ENCODE data around the gene LYPD6B.

Gene LYPD6B

GRCh38 chr2:149112068-149112467, 73.6 kb downstream of the LYPD6B start:
- no peak for DNase-seq (ENCODE audit: low read depth in 2 of 2)

DNA sequence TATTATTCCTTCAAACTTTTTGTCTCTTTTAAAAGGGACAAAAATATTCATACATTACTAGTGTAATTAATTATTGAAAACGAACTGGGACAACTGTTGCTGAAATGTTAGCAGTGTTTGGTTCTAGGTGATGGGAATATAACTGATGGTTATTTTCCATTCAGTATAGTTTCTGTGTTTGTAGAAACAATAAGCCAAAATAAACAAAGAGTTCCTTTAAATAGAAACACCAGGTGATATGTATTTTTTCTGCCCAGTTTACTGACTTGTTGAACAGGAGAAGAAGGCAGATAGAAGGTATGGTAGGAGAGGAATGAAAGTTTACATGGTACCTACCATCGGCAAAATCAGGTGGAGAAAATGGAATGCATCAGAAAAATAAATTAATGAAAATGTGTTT, 74.2 kb downstream of the LYPD6B start:
- no peak for DNase-seq (ENCODE audit: low read depth in 2 of 2)

- no peak for DNase-seq (ENCODE audit: low read depth in 2 of 2)
Measured at GRCh38 chr2:149115781-149116180, 77.3 kb downstream of the LYPD6B start.

- DNase-seq (ENCODE audit: low read depth in 2 of 2) = no peak
Measured at GRCh38 chr2:149119368-149119767, 80.9 kb downstream of the LYPD6B start.

GRCh38 chr2:149122516-149122915, 84.0 kb downstream of the LYPD6B start:
- no peak for DNase-seq (ENCODE audit: low read depth in 2 of 2)

DNA sequence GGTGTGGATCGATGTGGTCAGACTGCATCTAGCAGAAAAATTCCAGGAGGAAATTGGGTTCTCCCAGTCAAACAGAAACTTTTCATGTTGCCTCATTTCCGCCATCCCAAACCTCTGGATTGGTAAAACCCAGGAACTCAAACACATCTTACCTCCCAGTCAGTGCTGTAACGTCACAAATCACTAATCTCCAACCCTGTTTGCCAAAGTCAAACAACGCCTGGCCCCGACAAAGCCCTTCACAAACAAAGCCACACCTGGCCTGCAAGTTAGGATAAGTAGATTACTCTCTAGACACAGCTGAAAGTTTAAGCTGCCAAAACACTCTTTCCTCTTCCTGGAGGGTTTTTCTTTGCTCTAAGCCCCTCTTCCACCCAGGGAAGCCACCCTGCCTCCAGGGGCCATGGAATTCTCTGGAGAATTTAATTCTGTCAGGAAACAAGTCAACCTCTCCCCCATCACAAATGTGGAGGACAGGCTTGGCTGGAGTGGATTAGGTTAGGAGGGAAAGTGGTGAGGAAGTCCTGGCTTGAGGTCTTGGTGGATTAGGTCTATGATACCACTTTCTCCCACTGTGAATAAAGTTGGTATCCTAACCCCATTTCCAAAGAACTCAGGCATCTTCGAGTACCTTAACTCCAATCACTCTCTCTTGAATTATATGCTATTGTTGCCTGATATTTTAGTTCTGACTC, 86.7 kb downstream of the LYPD6B start:
- no peak for DNase-seq (ENCODE audit: low read depth in 2 of 2)

DNA sequence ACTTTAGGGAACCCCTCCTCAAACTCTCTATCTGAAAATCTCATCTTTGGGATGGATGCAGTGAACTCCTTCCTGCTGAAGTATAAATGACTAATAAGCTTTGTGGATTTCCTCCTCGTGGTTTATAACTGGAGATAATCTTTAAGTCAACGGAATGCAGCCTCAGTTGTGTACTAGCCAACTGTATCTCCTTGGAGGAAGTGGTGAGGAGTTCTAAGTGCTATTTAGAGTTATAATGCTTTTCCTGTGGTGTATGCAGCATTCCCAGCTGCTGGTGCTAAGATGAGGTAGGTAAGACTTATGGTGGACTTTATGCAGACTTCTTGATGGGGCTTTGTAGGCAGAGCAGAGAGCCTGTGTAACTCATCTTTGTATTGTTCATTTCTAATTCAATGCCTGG, 90.9 kb downstream of the LYPD6B start:
- no peak for DNase-seq (ENCODE audit: low read depth in 2 of 2)

DNA sequence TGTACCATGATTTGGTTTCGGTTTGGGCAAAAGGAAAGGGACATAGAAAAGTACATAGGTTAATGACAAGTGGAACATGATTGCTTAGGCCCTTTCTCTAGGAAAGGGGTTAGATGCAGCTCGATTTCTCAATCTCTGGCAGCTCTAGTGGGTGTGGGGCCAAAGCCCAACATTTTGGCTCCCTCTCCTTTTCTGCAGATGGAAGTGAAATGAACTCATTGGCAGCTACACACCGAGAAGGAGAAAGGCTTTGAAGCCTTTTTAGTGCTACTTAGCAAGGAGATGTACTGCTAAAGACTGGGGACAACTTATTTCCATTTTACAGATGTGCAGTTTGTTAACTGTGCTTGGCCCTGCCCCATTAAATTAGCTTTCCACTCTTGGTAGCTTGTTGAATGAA, 93.8 kb downstream of the LYPD6B start:
- no peak for DNase-seq (ENCODE audit: low read depth in 2 of 2)

GRCh38 chr2:149132901-149133300, 94.4 kb downstream of the LYPD6B start:
- no peak for DNase-seq (ENCODE audit: low read depth in 2 of 2)

DNA sequence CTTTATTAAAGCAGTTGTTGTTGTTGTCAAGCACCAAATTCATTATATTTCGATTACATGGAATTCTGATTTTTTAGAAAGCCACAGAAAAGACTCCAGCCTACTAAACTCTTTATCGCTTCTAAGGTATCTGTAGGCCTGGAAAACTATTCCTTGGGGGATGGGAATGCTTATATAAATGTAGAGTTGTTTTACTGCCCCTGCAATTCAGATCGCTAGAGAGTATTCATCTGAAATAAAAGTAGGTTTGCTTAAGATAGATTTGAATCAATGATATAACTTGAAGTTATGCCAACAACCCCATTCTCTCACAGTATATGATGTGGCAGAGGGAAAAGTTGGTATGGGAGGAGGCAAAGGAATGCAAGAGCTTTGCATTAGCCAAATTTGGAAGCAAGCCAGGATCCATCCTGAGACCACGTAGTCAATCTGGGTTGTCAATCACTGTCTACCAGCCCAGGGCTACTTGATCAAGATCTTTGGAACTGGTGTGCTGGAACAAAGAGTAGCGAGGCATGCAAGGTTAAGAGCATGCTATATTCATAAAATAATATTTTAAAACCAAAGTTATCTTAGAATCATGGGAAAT, 95.9 kb downstream of the LYPD6B start:
- no peak for DNase-seq (ENCODE audit: low read depth in 2 of 2)

DNA sequence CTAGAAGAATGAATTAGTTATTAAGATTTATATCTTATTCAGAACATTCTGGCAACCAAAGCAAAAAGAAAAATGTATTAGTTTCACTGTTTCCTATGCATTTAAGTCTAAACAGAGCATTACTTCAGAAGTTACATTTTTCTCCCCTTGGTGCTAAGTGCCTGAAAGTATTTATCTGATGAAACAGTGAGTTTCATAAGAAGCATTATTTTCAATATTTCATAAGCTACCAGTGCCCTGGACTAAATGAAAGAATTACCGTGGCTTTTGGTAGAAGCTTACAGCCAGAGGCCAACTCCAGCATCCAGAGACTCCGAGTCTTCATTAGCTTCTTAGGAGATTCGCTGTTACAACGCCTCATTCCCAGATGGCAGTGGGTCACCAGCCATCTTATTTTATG, 97.6 kb downstream of the LYPD6B start:
- no peak for DNase-seq (ENCODE audit: low read depth in 2 of 2)

GRCh38 chr2:149141046-149141445, 102.5 kb downstream of the LYPD6B start:
- no peak for DNase-seq (ENCODE audit: low read depth in 2 of 2)

DNA sequence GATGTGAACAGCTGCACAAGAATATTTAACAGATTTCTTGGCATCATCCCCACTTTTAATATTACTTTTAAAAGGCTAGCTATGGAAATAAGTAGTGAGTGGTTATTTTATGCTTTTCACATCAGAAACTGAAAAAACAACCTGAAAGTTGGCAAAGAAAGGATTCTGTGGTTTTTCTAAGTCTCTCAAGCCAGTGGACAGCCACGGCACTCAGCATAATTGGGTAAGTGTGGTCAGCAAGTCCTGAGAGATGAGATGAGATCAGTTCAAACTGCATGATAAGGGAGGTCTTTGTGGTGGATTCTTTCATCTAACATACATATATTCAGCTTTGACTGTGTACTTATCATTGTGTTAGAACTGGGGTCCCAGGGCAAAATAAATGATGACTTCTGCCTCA, 105.2 kb downstream of the LYPD6B start:
- DNase-seq (ENCODE audit: low read depth in 2 of 2) = no peak

GRCh38 chr2:149145314-149146295, 107.1 kb downstream of the LYPD6B start:
- DNase-seq (ENCODE audit: low read depth in 2 of 2) = no peak

DNA sequence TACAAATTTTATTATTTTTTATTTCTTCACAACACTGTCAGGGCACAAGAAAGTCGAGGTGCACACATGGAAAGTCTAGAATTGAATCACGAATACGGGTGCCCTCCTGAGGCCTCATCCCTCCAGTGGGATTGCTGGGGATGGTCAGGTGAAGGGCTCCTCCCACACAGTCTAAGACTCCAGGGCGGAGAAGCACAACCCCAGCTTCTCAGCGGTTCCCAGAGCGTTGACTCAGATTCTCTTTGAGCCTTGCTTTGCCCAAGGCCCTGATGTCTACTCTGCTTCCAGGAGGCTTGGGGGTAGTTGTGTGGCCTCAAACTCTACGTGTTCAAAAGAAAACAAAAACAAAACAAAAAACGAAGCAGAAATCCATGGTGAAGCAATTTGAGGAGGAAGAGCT, 108.4 kb downstream of the LYPD6B start:
- DNase-seq (ENCODE audit: low read depth in 2 of 2) = no peak

DNA sequence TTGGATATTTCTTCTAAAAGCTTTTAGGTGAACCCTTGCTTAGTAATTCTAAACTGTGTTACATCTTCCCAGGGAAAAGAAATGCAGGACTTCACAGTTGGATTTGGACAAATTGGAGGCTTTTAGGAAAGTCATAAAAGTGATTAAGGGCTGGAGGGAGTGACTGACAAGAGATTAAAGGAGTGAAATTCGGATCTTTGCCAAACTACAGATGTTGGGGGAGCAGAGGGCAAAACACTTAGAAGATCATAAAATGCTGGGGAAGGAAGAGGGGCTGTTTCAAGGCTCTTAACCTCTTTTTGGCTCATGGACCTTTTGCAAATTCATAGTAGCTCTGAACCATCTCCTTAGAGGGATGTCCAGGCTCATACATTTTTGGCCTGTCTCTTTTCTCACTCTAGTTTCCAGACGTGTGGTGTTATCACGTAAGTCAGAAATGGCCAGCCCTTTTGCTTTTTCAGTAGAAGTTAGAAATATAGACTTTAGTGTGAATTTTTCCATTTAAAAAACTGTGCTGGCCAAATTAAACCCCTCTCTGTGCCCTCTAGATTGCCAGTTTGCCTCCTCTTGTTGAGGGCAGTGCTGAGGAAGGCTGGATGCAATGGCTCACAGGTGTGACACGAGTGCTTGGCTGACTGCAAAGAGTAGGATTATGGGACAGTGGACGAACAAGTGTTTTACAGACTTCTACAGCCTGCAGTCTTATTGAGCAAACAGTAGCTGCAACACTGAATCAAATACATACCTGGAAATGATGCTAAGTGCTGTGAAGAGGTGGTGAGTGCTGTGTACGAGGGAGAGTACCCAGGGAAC, 109.9 kb downstream of the LYPD6B start:
- no peak for DNase-seq (ENCODE audit: low read depth in 2 of 2)

GRCh38 chr2:149149007-149149297, 110.5 kb downstream of the LYPD6B start:
- DNase-seq (ENCODE audit: low read depth in 2 of 2) = no peak

- DNase-seq (ENCODE audit: low read depth in 2 of 2) = no peak
Measured at GRCh38 chr2:149152469-149152953, 114.0 kb downstream of the LYPD6B start.

- no peak for DNase-seq (ENCODE audit: low read depth in 2 of 2)
Measured at GRCh38 chr2:149155196-149155969, 116.9 kb downstream of the LYPD6B start.

DNA sequence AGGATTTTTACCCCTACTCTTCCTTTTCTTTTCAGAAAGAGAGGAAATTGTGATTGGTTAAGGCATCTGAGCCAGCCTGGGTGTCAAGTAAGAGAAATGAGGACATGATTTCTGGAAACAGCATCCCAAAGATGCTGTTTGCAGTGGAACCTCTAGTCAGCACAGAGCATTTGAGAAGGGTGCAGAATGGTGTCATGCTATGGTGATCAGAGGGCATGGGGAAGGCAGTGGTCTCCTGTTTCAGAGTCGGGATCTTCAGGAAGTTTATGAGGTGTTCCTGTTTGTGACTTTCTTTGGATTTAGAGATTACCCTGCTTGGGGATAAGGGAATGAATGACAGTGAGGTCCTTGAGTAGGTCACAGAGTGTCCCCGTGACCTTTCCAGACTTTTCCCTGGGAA, 117.5 kb downstream of the LYPD6B start:
- DNase-seq (ENCODE audit: low read depth in 2 of 2) = no peak

Data from stimulated activated CD8-positive, alpha-beta memory T cell treated with anti-CD3 and anti-CD28 coated beads, Interleukin-2, amount 100 ng/mL, for 1 hour (primary cell).